Esophagus muscularis mucosa (tissue), 4 donors: Measurements from ENCODE around the gene SNURF. TPM values are rescaled to one million over a fixed set of nuclear protein-coding genes. Genes with fewer than 3 reads are reported as not detected.
"Not testable (repeated sequence)": the region's sequence is repeated elsewhere in the genome, so short reads cannot be mapped to it uniquely, and the experiment has no call there.

Source experiments
- DNase-seq: peaks from one replicate; pipeline ENCODE4 v3.0.0-alpha.2; 2017; ENCODE audit errors: extremely low spot score
- H3K27ac ChIP-seq, 4 donors: fragments of 200-600 bp; sonication (generic); replicated peaks in 1 of 4; 1 replicate in 3 of 4; 2 replicates in 1 of 4; pipeline ENCODE4 v1.5.1; 2016 to 2019; ENCODE audit warnings: mild to moderate bottlenecking in 1 of 4
- H3K27me3 ChIP-seq, 4 donors: fragments of 200-600 bp; sonication (generic); one replicate each; pipeline versions ENCODE4 v1.5.1 to v1.6.0; 2016 to 2019
- H3K36me3 ChIP-seq, 4 donors: fragments of 200-600 bp; sonication (generic); one replicate each; pipeline ENCODE4 v1.5.1; 2016 to 2019
- H3K4me1 ChIP-seq, 4 donors: fragments of 200-600 bp; sonication (generic); one replicate each; pipeline ENCODE4 v1.5.1; 2016 to 2019
- H3K4me3 ChIP-seq, 4 donors: fragments of 200-600 bp; sonication (generic); 1 replicate in 2 of 4; 2 replicates in 2 of 4; pipeline ENCODE4 v1.5.1; 2016 to 2019; ENCODE audit warnings: mild to moderate bottlenecking in 4 of 4, moderate library complexity in 1 of 4
- H3K9me3 ChIP-seq, 4 donors: fragments of 200-600 bp; sonication (generic); 1 replicate in 3 of 4; 2 replicates in 1 of 4; pipeline ENCODE4 v1.5.1; 2016 to 2019
- CTCF ChIP-seq, 3 experiments: fragments of 200-600 bp in 2 of 3; fragments of 450-650 bp in 1 of 3; sonication (generic) in 2 of 3; IDR thresholded peaks; one replicate each; pipeline ENCODE4 v1.5.1; 2017 to 2019; ENCODE audit warnings: antibody characterized with exemption in 3 of 3, mild to moderate bottlenecking in 2 of 3, moderate library complexity in 1 of 3
- EP300 ChIP-seq: sonication (generic); formaldehyde crosslinking; IDR thresholded peaks from one replicate; pipeline ENCODE4 v1.6.1; 2017; ENCODE audit warnings: antibody characterized with exemption
- POLR2A ChIP-seq: fragments of 450-650 bp; IDR thresholded peaks from one replicate; pipeline ENCODE4 v1.6.1; 2017; ENCODE audit warnings: antibody characterized with exemption, moderate library complexity, mild to moderate bottlenecking, low read depth
- POLR2AphosphoS5 ChIP-seq, 2 donors: sonication (generic); formaldehyde crosslinking; IDR thresholded peaks; one replicate each; pipeline ENCODE4 v1.6.1; 2017; ENCODE audit warnings: antibody characterized with exemption in 2 of 2
- WGBS: methylation state at CpG from one replicate; pipeline ENCODE4 v1.1.5; 2018; 5-methylcytosine and 5-hydroxymethylcytosine counted together
- intact Hi-C: fragments of 100-400 bp; cut with DNase I; formaldehyde crosslinking; loops from one replicate; pipeline ENCODE4 v1.15.1; 2023
- total RNA-seq, 4 donors: library from RNA; depleted of rRNA; stranded (reverse); fragments of >200 nt; gene quantifications; one replicate each; pipeline versions ENCODE4 v1.1.0 to v1.2.1, GENCODE V29; 2016

SNURF gene
- 1 to 10 TPM; 1.9 to 8.3 (median 5.5) TPM for total RNA-seq

GRCh38 chr15:24954783-24955530 lies at the start of gene SNURF, which contains the start of gene SNRPN:
SNURF (plus strand) TSS chr15:24954987; CDS start chr15:24955049, 62 bp downstream.
SNRPN (plus strand) TSS chr15:24954987; CDS start chr15:24974454, 19,467 bp downstream.
- intact Hi-C loops, result no loop called here
- peak; percentile 64 for TF ChIP-seq POLR2A
- TF ChIP-seq CTCF (IDR thresholded peaks at IDR 0.05), result no peak
- peak; percentile 91 to 96 for TF ChIP-seq POLR2AphosphoS5 (IDR thresholded peaks at IDR 0.05)
- TF ChIP-seq EP300, result no peak
- no peak for DNase-seq
- WGBS, result 61% methylated on average over 29 of the region's 47 CpGs
- peaks cover 5 to 16% (median 10%) of the 10 kb centered on the region in 4 donors for H3K4me1 ChIP-seq
- H3K27ac ChIP-seq, result peak within 1 kb of the TSS; percentile 85 to 92 (median 90)
- H3K27me3 ChIP-seq, result no peaks in the 10 kb centered on the region
- H3K36me3 ChIP-seq, result no peaks in the 10 kb centered on the region
- peak within 1 kb of the TSS; percentile 66 to 85 (median 71) for H3K4me3 ChIP-seq
- H3K9me3 ChIP-seq, result no peaks in the 10 kb centered on the region

DNA sequence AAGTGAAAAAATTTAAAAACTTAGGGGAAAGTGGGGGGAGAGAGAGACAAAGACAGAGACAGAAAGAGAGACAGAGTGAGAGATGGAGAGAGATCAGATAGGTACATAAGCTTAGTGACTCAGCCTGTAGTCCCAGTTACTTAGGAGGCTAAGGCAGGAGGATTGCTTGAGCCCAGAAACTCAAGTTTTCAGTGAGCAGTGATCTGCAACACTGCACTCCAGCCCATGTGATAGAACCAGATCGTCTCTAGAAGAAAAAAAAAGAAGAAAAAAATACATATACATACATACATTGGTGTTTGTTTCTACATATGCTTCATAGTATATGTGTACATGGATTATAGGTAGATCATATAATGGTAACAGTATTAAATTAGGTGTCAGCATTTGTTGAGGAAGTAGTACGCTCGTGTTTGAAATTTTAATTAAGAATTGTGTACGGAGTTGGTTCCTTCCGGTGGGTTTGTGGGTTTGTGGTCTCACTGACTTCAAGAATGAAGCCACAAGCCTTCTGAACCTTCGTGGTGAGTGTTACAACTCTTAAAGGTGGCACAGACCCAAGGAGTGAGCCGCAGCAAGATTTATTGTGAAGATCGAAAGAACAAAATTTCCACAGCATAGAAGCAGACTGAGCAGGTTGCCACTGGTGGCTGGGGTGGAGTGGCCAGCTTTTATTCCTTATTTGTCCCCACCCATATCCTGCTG lies 38.3 kb upstream of the SNURF start:
- H3K27me3 ChIP-seq, result peaks cover 0 to 4% (median 0%) of the 10 kb centered on the region in 4 donors
- intact Hi-C loops, result no loop called here
- no peak overlapping the region for H3K4me3 ChIP-seq
- 78% methylated on average over 8 of the region's 8 CpGs for WGBS
- H3K9me3 ChIP-seq, result no peaks in the 10 kb centered on the region
- no peaks in the 10 kb centered on the region for H3K4me1 ChIP-seq
- H3K36me3 ChIP-seq, result no peaks in the 10 kb centered on the region
- TF ChIP-seq EP300, result no peak
- TF ChIP-seq POLR2A, result no peak
- no peak for TF ChIP-seq POLR2AphosphoS5 (IDR thresholded peaks at IDR 0.05)
- TF ChIP-seq CTCF (IDR thresholded peaks at IDR 0.05), result no peak
- no peak for DNase-seq
- H3K27ac ChIP-seq, result no peak overlapping the region

- 89% methylated on average over 14 of the region's 14 CpGs for WGBS
These were observed 37.4 kb upstream of the SNURF start for GRCh38 chr15:24917431-24917830.

GRCh38 chr15:24919446-24919845 lies 35.3 kb upstream of the SNURF start:
- no peak overlapping the region for H3K27ac ChIP-seq
- no peak overlapping the region for H3K4me3 ChIP-seq
- peaks cover 0 to 4% (median 0%) of the 10 kb centered on the region in 4 donors for H3K27me3 ChIP-seq
- DNase-seq, result no peak
- intact Hi-C loops, result no loop called here
- no peaks in the 10 kb centered on the region for H3K9me3 ChIP-seq
- no peaks in the 10 kb centered on the region for H3K36me3 ChIP-seq
- TF ChIP-seq POLR2A (no peak), CTCF (IDR thresholded peaks at IDR 0.05) (no peak), POLR2AphosphoS5 (IDR thresholded peaks at IDR 0.05) (no peak), EP300 (no peak)
- H3K4me1 ChIP-seq, result no peaks in the 10 kb centered on the region
- WGBS, result 89% methylated on average over 2 of the region's 2 CpGs

More at GRCh38 chr15:24917431-24917830, 37.4 kb upstream of the SNURF start:
- Histone ChIP-seq H3K36me3 (no peaks in the 10 kb centered on the region), H3K27ac (no peak overlapping the region), H3K4me3 (no peak overlapping the region), H3K9me3 (no peaks in the 10 kb centered on the region), H3K27me3 (peaks cover 0 to 4% (median 0%) of the 10 kb centered on the region in 4 donors), H3K4me1 (no peaks in the 10 kb centered on the region)
- intact Hi-C loops, result no loop called here
- DNase-seq, result no peak
- no peak for TF ChIP-seq POLR2A
- no peak for TF ChIP-seq EP300
- TF ChIP-seq CTCF (IDR thresholded peaks at IDR 0.05), result no peak
- no peak for TF ChIP-seq POLR2AphosphoS5 (IDR thresholded peaks at IDR 0.05)

GRCh38 chr15:24922781-24923180 lies 32.0 kb upstream of the SNURF start:
- H3K4me3 ChIP-seq, H3K36me3 ChIP-seq, H3K27me3 ChIP-seq, H3K4me1 ChIP-seq, H3K9me3 ChIP-seq, DNase-seq, intact Hi-C loops, H3K27ac ChIP-seq: not testable (repeated sequence)
- WGBS, result 88% methylated on average over 5 of the region's 6 CpGs
